ENCODE data around the gene COA1.

The COA1 gene

GRCh38 chr7:43643846-43644245 lies 85.5 kb downstream of the COA1 start:
- Histone ChIP-seq H3K4me1 (ENCODE audit: control insufficient read depth, low read length) (peaks cover 69% of the 10 kb centered on the region), H3F3A (ENCODE audit: control insufficient read depth, insufficient read depth) (peaks cover 24% of the 10 kb centered on the region), H3K79me2 (ENCODE audit: control insufficient read depth, low read length) (peaks cover 41% of the 10 kb centered on the region), H3K27ac (ENCODE audit: low read depth, low read length) (no peak overlapping the region), H3K36me3 (ENCODE audit: control insufficient read depth, low read length) (peaks cover 91% of the 10 kb centered on the region), H3K4me2 (ENCODE audit: low read length) (no peak overlapping the region), H3K4me3 (ENCODE audit: low read length) (no peak overlapping the region), H4K20me1 (ENCODE audit: control insufficient read depth, insufficient read depth, low read depth, low read length) (no peaks in the 10 kb centered on the region), H3K9me3 (ENCODE audit: control insufficient read depth, insufficient read depth, low read length) (no peaks in the 10 kb centered on the region), H3K9me2 (replicated peaks; ENCODE audit: control insufficient read depth, low read length) (no peaks in the 10 kb centered on the region), H3K27me3 (ENCODE audit: control insufficient read depth, low read length) (no peaks in the 10 kb centered on the region)
- TF ChIP-seq CTCF (IDR thresholded peaks at IDR 0.05; ENCODE audit: low read depth, low read length, poor library complexity, severe bottlenecking) (no peak), EZH2phosphoT487 (IDR thresholded peaks at IDR 0.05; ENCODE audit: borderline replicate concordance, low read length) (no peak)

GRCh38 chr7:43642897-43643630 lies 86.3 kb downstream of the COA1 start:
- no peaks in the 10 kb centered on the region for H3K9me2 ChIP-seq (replicated peaks; ENCODE audit: control insufficient read depth, low read length)
- no peaks in the 10 kb centered on the region for H3K9me3 ChIP-seq (ENCODE audit: control insufficient read depth, insufficient read depth, low read length)
- peaks cover 17% of the 10 kb centered on the region for H3F3A ChIP-seq (ENCODE audit: control insufficient read depth, insufficient read depth)
- H4K20me1 ChIP-seq (ENCODE audit: control insufficient read depth, insufficient read depth, low read depth, low read length), result no peaks in the 10 kb centered on the region
- H3K4me3 ChIP-seq (ENCODE audit: low read length), result no peak overlapping the region
- no peak overlapping the region for H3K4me2 ChIP-seq (ENCODE audit: low read length)
- H3K79me2 ChIP-seq (ENCODE audit: control insufficient read depth, low read length), result peaks cover 41% of the 10 kb centered on the region
- peaks cover 93% of the 10 kb centered on the region for H3K36me3 ChIP-seq (ENCODE audit: control insufficient read depth, low read length)
- no peaks in the 10 kb centered on the region for H3K27me3 ChIP-seq (ENCODE audit: control insufficient read depth, low read length)
- TF ChIP-seq EZH2phosphoT487 (IDR thresholded peaks at IDR 0.05; ENCODE audit: borderline replicate concordance, low read length), result no peak
- no peak for TF ChIP-seq CTCF (IDR thresholded peaks at IDR 0.05; ENCODE audit: low read depth, low read length, poor library complexity, severe bottlenecking)
- peaks cover 61% of the 10 kb centered on the region for H3K4me1 ChIP-seq (ENCODE audit: control insufficient read depth, low read length)
- peak overlapping the region; percentile 11; the same call in 1 of the 2 replicates for H3K27ac ChIP-seq (ENCODE audit: low read depth, low read length)

- H3K4me2 ChIP-seq (ENCODE audit: low read length), result no peak overlapping the region
- H3K9me3 ChIP-seq (ENCODE audit: control insufficient read depth, insufficient read depth, low read length), result no peaks in the 10 kb centered on the region
- H3K79me2 ChIP-seq (ENCODE audit: control insufficient read depth, low read length), result peaks cover 20% of the 10 kb centered on the region
- H3K4me1 ChIP-seq (ENCODE audit: control insufficient read depth, low read length), result peaks cover 37% of the 10 kb centered on the region
- H3K9me2 ChIP-seq (replicated peaks; ENCODE audit: control insufficient read depth, low read length), result no peaks in the 10 kb centered on the region
- H3K27me3 ChIP-seq (ENCODE audit: control insufficient read depth, low read length), result no peaks in the 10 kb centered on the region
- TF ChIP-seq CTCF (IDR thresholded peaks at IDR 0.05; ENCODE audit: low read depth, low read length, poor library complexity, severe bottlenecking), result no peak
- TF ChIP-seq EZH2phosphoT487 (IDR thresholded peaks at IDR 0.05; ENCODE audit: borderline replicate concordance, low read length), result no peak
- H3K36me3 ChIP-seq (ENCODE audit: control insufficient read depth, low read length), result peaks cover 93% of the 10 kb centered on the region
- H3K4me3 ChIP-seq (ENCODE audit: low read length), result no peak overlapping the region
- no peak overlapping the region for H3K27ac ChIP-seq (ENCODE audit: low read depth, low read length)
- peaks cover 14% of the 10 kb centered on the region for H3F3A ChIP-seq (ENCODE audit: control insufficient read depth, insufficient read depth)
- H4K20me1 ChIP-seq (ENCODE audit: control insufficient read depth, insufficient read depth, low read depth, low read length), result no peaks in the 10 kb centered on the region
These were observed 88.6 kb downstream of the COA1 start for GRCh38 chr7:43640679-43641078.
